OCI-LY7 (cell line): ENCODE data around the gene KIF7.

ENCODE experiments used
- EZH2phosphoT487 ChIP-seq: fragments of 200-600 bp; sonication (generic); IDR thresholded peaks from 2 replicates; pipeline ENCODE4 v1.6.1; 2018; ENCODE audit warnings: low read depth, borderline replicate concordance, mild to moderate bottlenecking, mixed run types, antibody characterized with exemption, low read length, moderate library complexity, mixed read lengths
- TF ChIP-seq, protein P1 (sequence below): fragments of 200-600 bp; sonication (generic); conservative IDR thresholded peaks from 2 replicates; pipeline ENCODE4 v1.5.1; 2014; ENCODE audit warnings: mild to moderate bottlenecking, antibody characterized with exemption, low read length, moderate library complexity, mixed read lengths

DNA sequence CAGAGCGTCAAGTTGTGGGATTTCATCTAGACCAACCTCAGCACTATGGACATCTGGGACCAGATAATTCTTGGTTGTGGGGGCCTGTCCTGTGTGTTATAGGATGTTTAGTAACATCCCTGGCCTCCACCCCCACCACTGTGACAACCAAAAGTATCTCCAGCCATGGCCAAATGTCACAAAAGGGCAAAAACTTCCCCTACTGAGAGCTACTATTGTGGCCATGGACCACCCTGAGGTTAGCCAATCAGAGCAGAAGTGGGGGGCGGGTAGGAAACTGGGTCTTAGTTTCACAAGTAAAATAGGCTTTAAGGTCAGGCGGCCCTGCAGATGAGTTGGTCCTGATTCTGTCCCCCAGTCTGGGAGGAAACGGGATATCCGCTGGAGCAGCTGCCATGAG lies 25.4 kb downstream of the KIF7 start:
- TF ChIP-seq, protein P1, sequence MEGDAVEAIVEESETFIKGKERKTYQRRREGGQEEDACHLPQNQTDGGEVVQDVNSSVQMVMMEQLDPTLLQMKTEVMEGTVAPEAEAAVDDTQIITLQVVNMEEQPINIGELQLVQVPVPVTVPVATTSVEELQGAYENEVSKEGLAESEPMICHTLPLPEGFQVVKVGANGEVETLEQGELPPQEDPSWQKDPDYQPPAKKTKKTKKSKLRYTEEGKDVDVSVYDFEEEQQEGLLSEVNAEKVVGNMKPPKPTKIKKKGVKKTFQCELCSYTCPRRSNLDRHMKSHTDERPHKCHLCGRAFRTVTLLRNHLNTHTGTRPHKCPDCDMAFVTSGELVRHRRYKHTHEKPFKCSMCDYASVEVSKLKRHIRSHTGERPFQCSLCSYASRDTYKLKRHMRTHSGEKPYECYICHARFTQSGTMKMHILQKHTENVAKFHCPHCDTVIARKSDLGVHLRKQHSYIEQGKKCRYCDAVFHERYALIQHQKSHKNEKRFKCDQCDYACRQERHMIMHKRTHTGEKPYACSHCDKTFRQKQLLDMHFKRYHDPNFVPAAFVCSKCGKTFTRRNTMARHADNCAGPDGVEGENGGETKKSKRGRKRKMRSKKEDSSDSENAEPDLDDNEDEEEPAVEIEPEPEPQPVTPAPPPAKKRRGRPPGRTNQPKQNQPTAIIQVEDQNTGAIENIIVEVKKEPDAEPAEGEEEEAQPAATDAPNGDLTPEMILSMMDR = no peak
- no peak for TF ChIP-seq EZH2phosphoT487
